PFSK-1 (cell line): ENCODE data around the gene TRIM29.

Source experiments
- POLR2AphosphoS5 ChIP-seq: IDR thresholded peaks from 2 replicates; pipeline ENCODE4 v1.6.1; 2012; ENCODE audit warnings: low read depth, mild to moderate bottlenecking, control low read depth, low read length, moderate library complexity
- SIN3A ChIP-seq: IDR thresholded peaks from 2 replicates; pipeline ENCODE4 v1.6.1; 2012; ENCODE audit warnings: mild to moderate bottlenecking, low read length, moderate library complexity, borderline replicate concordance; ENCODE audit not compliant: insufficient read depth
- TAF1 ChIP-seq: IDR thresholded peaks from 2 replicates; pipeline ENCODE4 v1.6.1; 2012; ENCODE audit warnings: low read length, control low read depth, borderline replicate concordance; ENCODE audit not compliant: insufficient read depth
- TF ChIP-seq, protein P1 (sequence below), 2 experiments: IDR thresholded peaks; 2 replicates each; pipeline versions ENCODE4 v1.6.1 to v1.8.0; 2011 to 2012; ENCODE audit warnings: low read depth in 2 of 2, low read length in 2 of 2, control low read depth in 1 of 2, inconsistent platforms in 1 of 2, mild to moderate bottlenecking in 1 of 2, moderate library complexity in 1 of 2; ENCODE audit not compliant: insufficient read depth in 1 of 2

DNA sequence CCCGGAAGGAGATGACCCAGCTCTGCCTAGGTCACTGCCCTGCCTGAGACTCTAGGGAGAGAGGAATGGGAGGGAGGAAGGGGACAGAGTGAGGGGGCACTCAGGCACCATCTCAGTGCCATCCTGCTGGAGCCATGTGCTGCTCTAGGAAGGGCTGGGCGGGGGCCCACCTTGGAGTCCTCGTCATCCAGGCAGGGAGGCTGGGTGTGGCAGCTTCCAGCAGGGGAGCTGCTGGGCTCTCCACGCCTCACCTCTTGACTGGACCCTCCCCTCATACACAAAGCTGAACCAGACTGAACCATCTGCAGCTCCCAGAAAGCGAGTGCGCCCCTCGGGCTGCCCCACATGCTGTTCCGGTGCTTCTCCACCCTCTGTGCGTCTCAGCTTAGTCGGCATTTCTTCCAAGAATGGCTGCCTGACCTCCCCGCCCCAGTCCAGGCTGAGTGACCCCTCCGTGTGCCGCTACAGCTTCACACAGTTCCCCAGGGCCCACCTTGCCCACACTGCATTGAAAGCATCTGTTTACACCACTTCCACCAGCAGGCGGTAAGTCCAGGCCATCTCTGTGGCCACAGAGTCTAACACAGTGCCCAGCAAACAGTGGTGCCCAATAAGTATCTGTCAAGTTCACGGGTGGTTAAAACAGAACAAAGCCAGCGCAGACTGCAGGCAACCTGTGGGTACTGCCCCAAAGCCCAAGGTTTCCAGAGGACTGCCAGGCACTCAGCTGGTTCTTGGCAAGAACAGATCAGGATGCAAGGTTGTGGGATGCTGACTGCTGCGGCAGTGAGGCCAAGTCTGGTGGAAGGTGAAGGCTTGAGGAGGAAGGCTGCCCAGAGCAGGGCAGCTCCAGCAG lies 9.4 kb upstream of the TRIM29 start:
- TF ChIP-seq POLR2AphosphoS5 (no peak), SIN3A (no peak), TAF1 (no peak)
- TF ChIP-seq, protein P1, sequence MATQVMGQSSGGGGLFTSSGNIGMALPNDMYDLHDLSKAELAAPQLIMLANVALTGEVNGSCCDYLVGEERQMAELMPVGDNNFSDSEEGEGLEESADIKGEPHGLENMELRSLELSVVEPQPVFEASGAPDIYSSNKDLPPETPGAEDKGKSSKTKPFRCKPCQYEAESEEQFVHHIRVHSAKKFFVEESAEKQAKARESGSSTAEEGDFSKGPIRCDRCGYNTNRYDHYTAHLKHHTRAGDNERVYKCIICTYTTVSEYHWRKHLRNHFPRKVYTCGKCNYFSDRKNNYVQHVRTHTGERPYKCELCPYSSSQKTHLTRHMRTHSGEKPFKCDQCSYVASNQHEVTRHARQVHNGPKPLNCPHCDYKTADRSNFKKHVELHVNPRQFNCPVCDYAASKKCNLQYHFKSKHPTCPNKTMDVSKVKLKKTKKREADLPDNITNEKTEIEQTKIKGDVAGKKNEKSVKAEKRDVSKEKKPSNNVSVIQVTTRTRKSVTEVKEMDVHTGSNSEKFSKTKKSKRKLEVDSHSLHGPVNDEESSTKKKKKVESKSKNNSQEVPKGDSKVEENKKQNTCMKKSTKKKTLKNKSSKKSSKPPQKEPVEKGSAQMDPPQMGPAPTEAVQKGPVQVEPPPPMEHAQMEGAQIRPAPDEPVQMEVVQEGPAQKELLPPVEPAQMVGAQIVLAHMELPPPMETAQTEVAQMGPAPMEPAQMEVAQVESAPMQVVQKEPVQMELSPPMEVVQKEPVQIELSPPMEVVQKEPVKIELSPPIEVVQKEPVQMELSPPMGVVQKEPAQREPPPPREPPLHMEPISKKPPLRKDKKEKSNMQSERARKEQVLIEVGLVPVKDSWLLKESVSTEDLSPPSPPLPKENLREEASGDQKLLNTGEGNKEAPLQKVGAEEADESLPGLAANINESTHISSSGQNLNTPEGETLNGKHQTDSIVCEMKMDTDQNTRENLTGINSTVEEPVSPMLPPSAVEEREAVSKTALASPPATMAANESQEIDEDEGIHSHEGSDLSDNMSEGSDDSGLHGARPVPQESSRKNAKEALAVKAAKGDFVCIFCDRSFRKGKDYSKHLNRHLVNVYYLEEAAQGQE (IDR thresholded peaks at IDR 0.05; ENCODE audit: insufficient read depth in 1 of 2, low read depth in 2 of 2, low read length in 2 of 2), result no peak
